Fibroblast of skin of right biceps (primary cell): ENCODE measurements around the gene SEMA4D.

Source experiments
- DNase-seq: peaks from one replicate; pipeline ENCODE4 v3.0.0-alpha.2; 2013

Gene SEMA4D

GRCh38 chr9:89342948-89343347 is 155.0 kb downstream of the SEMA4D start:
- no peak for DNase-seq

GRCh38 chr9:89342213-89342612 is 155.7 kb downstream of the SEMA4D start:
- DNase-seq = no peak

GRCh38 chr9:89340332-89340731 is 157.6 kb downstream of the SEMA4D start:
- no peak for DNase-seq

- DNase-seq = no peak
These were observed 158.1 kb downstream of the SEMA4D start for GRCh38 chr9:89339807-89340206.

DNA sequence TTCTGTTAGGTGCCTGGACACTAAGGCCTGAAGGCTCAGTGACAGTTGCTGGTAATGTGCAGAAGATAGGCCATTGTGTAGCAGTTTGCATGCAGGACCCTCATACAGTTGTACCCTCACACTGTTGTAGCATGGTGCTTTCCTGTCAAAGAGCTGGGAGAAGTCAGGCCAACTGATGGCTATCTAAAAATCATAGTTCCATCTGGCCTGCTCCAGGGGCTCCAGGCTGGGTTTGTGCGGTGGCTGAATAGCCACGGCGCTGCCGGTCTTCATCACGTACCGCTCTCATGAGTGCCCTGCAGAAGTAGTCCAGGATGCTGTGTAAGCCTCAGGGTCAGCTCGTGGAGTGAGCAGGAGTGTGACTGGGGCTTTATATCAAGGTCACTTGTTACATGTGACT is 167.4 kb downstream of the SEMA4D start:
- DNase-seq = no peak

GRCh38 chr9:89329917-89330316 is 168.0 kb downstream of the SEMA4D start:
- DNase-seq = no peak

DNA sequence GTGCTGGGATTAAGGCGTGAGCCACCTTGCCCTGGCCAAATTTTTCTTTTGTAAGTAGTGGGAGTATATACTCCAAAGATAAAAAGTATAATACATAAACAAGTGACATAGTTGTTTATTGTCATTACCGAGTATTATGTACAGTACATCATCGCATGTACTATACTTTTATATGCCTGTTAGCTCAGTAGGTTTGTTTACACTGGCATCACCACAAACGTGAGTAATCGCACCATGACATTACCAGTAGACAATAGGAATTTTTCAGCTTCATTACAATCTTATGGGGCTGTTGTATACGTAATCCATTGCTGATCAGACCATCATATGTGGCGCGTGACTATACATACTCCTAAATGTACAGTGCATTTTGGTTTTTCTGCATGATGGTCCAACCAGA is 169.8 kb downstream of the SEMA4D start:
- no peak for DNase-seq

DNA sequence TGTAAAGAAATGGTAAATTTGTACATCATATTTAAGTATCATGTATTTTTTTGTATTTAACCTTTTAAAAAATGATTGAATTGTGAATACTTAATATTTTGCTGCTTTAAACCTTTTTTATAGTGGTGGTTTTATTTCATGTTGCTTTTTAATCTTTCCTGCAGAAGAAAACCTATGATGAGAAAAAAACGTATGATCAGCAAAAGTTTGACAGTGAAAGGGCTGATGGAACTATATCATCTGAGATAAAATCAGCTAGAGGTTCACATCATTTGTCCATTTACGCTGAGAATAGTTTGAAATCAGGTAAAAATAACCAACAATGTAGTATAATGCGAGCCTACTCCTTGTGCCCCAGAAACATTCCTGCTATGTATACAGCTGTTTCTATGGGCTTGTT is 172.2 kb downstream of the SEMA4D start:
- no peak for DNase-seq

GRCh38 chr9:89323390-89323789 is 174.5 kb downstream of the SEMA4D start:
- DNase-seq = no peak

GRCh38 chr9:89319015-89319905 is 178.7 kb downstream of the SEMA4D start:
- DNase-seq = no peak

DNA sequence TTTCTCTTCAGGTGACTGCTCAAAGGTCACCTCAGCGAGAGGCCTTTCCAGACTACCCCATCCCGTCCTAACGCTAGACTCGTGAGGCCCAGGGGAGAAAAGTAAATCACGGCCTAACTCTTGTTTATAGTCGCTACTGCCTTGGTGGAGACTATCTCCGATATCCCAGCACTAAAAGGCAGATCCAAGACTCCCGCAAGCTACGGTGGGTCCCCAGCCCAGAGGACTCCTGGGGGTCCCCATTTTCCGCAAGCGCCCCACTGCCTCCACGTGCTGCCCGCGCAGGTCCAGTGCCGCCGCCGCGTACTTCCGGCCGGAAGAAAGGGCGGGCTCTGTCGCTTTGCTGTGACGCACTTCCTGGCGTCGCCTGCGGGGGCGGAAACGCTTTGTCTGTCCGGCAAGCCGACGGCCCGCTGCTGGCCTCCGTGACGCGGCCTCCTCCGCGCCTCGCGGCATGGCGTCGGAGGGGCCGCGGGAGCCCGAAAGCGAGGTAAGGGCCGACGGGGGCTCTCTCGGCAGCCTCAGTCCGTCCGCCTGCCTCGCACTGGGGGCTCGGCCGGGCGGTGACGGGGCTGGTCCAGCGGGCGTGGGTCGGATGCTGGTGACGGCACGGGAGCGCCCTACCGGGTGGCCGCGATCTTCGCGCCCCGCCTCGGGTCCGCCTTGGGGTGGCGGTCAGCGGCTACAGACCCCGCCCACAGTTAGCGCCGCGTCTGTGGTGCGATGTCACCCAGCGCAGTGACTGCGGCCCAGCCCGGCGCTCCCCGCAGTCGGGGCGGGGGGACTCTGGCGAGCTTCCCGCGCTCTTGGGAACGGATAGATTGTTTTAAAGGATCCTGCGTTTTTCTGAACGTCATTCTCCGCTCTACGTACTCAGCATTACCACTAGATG is 179.5 kb downstream of the SEMA4D start, which contains the start of gene SECISBP2:
TSS of gene SECISBP2 (plus strand) at position 378 of the 892 bp plus-strand sequence. CDS start at position 455, 77 bp downstream.
- DNase-seq = peak; percentile 98

- DNase-seq = no peak
These were observed 180.6 kb downstream of the SEMA4D start for GRCh38 chr9:89317282-89317681.

GRCh38 chr9:89315482-89315881 is 182.4 kb downstream of the SEMA4D start:
- DNase-seq = no peak

- no peak for DNase-seq
These were observed 183.0 kb downstream of the SEMA4D start for GRCh38 chr9:89314955-89315354.

DNA sequence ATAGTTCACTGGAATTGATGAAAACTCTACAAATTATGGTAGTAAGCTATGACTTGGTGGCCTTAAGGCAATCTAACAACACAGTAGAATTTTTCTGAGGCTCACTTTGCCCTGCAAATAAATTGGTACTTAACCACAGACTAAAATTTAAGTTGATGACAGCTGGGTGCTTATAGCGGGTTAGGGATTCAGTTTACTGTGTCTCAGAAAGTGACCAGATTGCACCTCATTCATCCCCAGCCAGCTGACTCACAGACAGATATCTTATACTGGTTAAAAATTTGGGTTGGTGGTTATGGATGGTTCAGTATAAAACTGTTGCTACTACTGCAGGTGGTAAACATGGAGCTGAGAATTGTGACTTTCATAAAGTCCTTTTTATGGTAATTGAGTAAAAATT is 184.1 kb downstream of the SEMA4D start:
- peak; percentile 32 for DNase-seq

DNA sequence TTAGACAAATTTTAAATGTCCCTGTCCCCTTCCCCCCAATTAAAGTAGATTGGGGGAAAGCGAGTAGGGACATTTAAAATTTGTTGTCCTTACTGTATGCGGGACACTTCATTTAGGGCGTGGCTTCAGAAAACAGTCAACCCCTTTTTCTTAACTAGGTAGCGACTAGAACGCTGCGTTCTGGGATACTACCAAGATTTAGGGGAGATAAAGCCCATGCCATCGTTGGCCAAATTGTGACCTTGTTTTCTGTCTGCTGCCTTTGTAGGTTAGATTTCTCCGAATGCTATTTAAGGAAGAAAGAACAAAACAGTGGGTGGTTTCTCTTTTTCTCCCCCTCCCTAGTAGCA is 185.7 kb downstream of the SEMA4D start:
- peak; percentile 20 for DNase-seq

GRCh38 chr9:89311346-89312221 is 186.3 kb downstream of the SEMA4D start:
- DNase-seq = no peak
